Breast epithelium (tissue), 4 donors: ENCODE results near the gene GPC3. TPM values are rescaled to one million over a fixed set of nuclear protein-coding genes. Genes with fewer than 3 reads are reported as not detected.
"Not testable (repeated sequence)": the region's sequence is repeated elsewhere in the genome, so short reads cannot be mapped to it uniquely, and the experiment has no call there.

Source experiments
- DNase-seq, 2 donors: peaks; one replicate each; pipeline ENCODE4 v3.0.0-alpha.2; 2019; ENCODE audit warnings: low spot score in 2 of 2
- H3K27ac ChIP-seq, 2 donors: fragments of 200-600 bp; sonication (generic) in 1 of 2; one replicate each; pipeline ENCODE4 v1.5.1; 2016 to 2019; ENCODE audit warnings: mild to moderate bottlenecking in 1 of 2
- H3K27me3 ChIP-seq, 2 donors: fragments of 200-600 bp; sonication (generic) in 1 of 2; one replicate each; pipeline versions ENCODE4 v1.5.1 to v1.6.0; 2017 to 2019; ENCODE audit warnings: control low read depth in 1 of 2, mild to moderate bottlenecking in 1 of 2
- H3K36me3 ChIP-seq: fragments of 200-600 bp; one replicate; pipeline ENCODE4 v1.5.1; 2019
- H3K4me1 ChIP-seq, 2 donors: fragments of 200-600 bp; sonication (generic); one replicate each; pipeline ENCODE4 v1.5.1; 2016 to 2019; ENCODE audit warnings: control low read depth in 1 of 2
- H3K4me3 ChIP-seq, 3 donors: fragments of 200-600 bp; sonication (generic); 1 replicate in 2 of 3; 2 replicates in 1 of 3; pipeline ENCODE4 v1.5.1; 2016 to 2019; ENCODE audit warnings: mild to moderate bottlenecking in 3 of 3, moderate library complexity in 2 of 3
- H3K9me3 ChIP-seq, 2 donors: fragments of 200-600 bp; sonication (generic) in 1 of 2; one replicate each; pipeline ENCODE4 v1.5.1; 2016 to 2019; ENCODE audit warnings: control low read depth in 1 of 2
- POLR2A ChIP-seq: fragments of 450-650 bp; IDR thresholded peaks from one replicate; pipeline ENCODE4 v1.6.1; 2016; ENCODE audit warnings: antibody characterized with exemption, mild to moderate bottlenecking, moderate library complexity
- POLR2AphosphoS5 ChIP-seq, 3 donors: sonication (generic); formaldehyde crosslinking; IDR thresholded peaks; one replicate each; pipeline ENCODE4 v1.6.1; 2017; ENCODE audit warnings: antibody characterized with exemption in 3 of 3
- intact Hi-C: fragments of 100-400 bp; cut with DNase I; formaldehyde crosslinking; loops from one replicate; pipeline ENCODE4 v1.15.1; 2023; ENCODE audit warnings: low total_unique reads
- total RNA-seq, 3 donors: library from RNA; depleted of rRNA; stranded (reverse); fragments of >200 nt; gene quantifications; one replicate each; pipeline ENCODE4 v1.1.0, GENCODE V29; 2016
- TF ChIP-seq, protein P1 (sequence below), 3 donors: fragments of 450-650 bp; IDR thresholded peaks; one replicate each; pipeline ENCODE4 v1.5.1; 2016 to 2017; ENCODE audit warnings: antibody characterized with exemption in 3 of 3, mild to moderate bottlenecking in 3 of 3, moderate library complexity in 3 of 3

The GPC3 gene
- total RNA-seq, 3 donors from 2014 or later: 29.7 to 99.2 (median 89.1) TPM

DNA sequence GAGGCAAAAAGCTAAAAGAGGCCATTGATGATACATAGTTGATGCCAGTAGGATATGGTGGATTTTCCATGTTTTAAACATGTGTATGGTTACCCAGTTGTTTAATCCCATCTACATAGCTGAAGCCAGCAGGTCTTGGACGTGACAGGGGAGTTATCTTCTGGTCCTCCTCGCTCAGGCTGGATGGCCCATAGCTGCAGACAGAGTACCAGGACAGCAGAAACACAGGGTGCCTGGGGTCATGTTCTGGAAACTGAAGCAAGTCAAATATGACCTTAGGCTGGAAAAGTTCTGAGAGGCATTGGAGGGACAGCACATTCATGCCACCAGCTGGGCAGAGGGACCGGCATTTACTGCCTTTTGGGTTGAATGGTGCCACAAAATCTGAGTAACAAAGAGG, 452.1 kb downstream of the GPC3 start:
- intact Hi-C loops: no loop called here
- no peak overlapping the region for H3K4me3 ChIP-seq
- no peaks in the 10 kb centered on the region for H3K9me3 ChIP-seq
- H3K36me3 ChIP-seq: no peaks in the 10 kb centered on the region
- TF ChIP-seq POLR2AphosphoS5 (IDR thresholded peaks at IDR 0.05): no peak
- TF ChIP-seq, protein P1, sequence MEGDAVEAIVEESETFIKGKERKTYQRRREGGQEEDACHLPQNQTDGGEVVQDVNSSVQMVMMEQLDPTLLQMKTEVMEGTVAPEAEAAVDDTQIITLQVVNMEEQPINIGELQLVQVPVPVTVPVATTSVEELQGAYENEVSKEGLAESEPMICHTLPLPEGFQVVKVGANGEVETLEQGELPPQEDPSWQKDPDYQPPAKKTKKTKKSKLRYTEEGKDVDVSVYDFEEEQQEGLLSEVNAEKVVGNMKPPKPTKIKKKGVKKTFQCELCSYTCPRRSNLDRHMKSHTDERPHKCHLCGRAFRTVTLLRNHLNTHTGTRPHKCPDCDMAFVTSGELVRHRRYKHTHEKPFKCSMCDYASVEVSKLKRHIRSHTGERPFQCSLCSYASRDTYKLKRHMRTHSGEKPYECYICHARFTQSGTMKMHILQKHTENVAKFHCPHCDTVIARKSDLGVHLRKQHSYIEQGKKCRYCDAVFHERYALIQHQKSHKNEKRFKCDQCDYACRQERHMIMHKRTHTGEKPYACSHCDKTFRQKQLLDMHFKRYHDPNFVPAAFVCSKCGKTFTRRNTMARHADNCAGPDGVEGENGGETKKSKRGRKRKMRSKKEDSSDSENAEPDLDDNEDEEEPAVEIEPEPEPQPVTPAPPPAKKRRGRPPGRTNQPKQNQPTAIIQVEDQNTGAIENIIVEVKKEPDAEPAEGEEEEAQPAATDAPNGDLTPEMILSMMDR (IDR thresholded peaks at IDR 0.05): no peak
- no peak for TF ChIP-seq POLR2A
- H3K27me3 ChIP-seq: peaks cover 0 to 34% of the 10 kb centered on the region in 2 donors
- no peak for DNase-seq
- H3K27ac ChIP-seq: no peak overlapping the region
- H3K4me1 ChIP-seq: no peaks in the 10 kb centered on the region

DNA sequence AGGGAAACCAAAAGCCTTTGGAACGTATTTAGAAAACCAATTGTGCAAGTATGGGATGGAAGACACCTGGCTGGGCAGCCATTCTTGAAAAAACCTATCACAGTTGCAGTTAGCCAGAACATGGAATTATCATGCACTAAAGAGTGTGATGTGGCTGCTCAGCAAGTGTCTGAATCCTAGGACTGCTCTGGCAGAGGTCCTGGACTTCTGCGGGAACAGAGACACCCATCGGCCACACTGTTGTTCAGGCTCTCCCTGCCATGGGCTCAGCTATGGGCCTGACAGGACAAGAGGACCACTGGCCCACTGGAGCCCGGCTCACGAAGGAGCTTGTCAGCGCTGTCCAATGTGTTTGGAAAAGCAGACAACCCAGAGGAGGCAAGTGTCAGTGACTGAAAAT, 454.4 kb downstream of the GPC3 start:
- H3K27ac ChIP-seq: no peak overlapping the region
- no peak for TF ChIP-seq POLR2A
- no peak for TF ChIP-seq POLR2AphosphoS5 (IDR thresholded peaks at IDR 0.05)
- TF ChIP-seq, protein P1 (IDR thresholded peaks at IDR 0.05): no peak
- intact Hi-C loops: no loop called here
- H3K4me3 ChIP-seq: no peak overlapping the region
- H3K4me1 ChIP-seq: no peaks in the 10 kb centered on the region
- H3K27me3 ChIP-seq: peaks cover 0 to 20% of the 10 kb centered on the region in 2 donors
- no peaks in the 10 kb centered on the region for H3K36me3 ChIP-seq
- DNase-seq: no peak
- no peaks in the 10 kb centered on the region for H3K9me3 ChIP-seq

DNA sequence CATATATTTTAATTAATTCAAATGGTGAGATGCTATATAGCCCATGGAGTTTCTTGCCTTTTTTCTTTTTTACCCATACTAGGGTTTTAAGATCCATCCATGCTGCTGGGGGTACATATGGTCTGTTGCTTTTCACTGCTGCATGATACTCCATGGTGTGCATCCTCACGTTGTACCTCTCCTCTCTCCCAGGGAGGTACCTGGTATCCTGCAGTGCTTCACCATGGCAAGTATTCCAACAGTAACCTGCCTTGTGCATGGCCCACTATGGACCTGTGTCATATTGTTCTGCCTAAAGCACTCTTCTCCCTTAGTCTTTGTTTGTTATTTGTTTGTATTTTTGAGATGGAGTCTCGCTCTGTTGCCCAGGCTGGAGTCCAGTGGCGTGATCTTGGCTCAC, 455.8 kb downstream of the GPC3 start:
- no peak for DNase-seq
- intact Hi-C loops: no loop called here
- no peak overlapping the region for H3K4me3 ChIP-seq
- no peaks in the 10 kb centered on the region for H3K4me1 ChIP-seq
- no peaks in the 10 kb centered on the region for H3K9me3 ChIP-seq
- no peaks in the 10 kb centered on the region for H3K36me3 ChIP-seq
- H3K27ac ChIP-seq: no peak overlapping the region
- TF ChIP-seq POLR2AphosphoS5 (IDR thresholded peaks at IDR 0.05): no peak
- TF ChIP-seq, protein P1 (IDR thresholded peaks at IDR 0.05): no peak
- H3K27me3 ChIP-seq: peaks cover 0 to 9% of the 10 kb centered on the region in 2 donors

DNA sequence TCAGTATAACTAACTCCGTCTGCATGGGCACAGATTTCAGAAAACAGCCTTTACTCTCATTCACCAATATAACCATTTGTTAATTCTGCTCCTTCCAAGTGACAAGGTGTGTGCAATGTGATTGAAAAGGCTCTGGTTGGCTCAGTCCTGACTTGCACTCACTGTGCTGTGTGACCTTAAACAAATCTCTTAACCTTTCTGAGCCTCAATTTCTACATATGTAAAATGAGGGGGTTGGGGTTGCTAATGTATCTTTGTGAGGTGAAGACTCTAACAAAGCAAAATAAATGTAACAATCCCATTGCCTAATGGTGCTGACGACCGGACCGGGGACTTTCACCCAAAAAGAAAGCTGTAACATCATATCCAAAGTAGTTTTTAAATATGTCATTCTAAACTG, 457.6 kb downstream of the GPC3 start:
- no peaks in the 10 kb centered on the region for H3K9me3 ChIP-seq
- TF ChIP-seq POLR2A: no peak
- TF ChIP-seq POLR2AphosphoS5 (IDR thresholded peaks at IDR 0.05): no peak
- TF ChIP-seq, protein P1 (IDR thresholded peaks at IDR 0.05): no peak
- no peaks in the 10 kb centered on the region for H3K36me3 ChIP-seq
- intact Hi-C loops: no loop called here
- H3K27ac ChIP-seq: no peak overlapping the region
- H3K4me3 ChIP-seq: no peak overlapping the region
- no peak for DNase-seq
- H3K4me1 ChIP-seq: no peaks in the 10 kb centered on the region
- peaks cover 0 to 10% of the 10 kb centered on the region in 2 donors for H3K27me3 ChIP-seq

DNA sequence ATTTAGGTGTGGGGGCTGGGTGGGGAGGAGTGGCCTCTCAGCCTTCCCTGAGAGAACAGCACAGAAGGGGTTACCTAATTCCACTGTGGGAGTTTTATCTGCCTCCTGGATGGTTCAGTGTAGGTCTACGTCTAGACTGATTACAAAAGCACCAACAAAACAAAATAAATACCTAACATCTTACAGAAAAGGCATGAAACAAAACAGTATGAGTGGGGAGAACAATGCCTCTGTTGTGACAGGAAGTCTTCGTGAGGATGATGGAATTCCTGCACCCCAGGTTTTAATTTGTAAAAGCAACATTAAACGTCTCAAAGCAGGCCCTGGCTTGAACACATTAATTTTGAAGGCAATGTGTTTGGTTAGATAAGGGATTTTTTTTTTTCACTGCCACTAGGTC, 458.0 kb downstream of the GPC3 start:
- intact Hi-C loops: no loop called here
- DNase-seq: no peak
- Histone ChIP-seq H3K36me3 (no peaks in the 10 kb centered on the region), H3K4me3 (no peak overlapping the region), H3K4me1 (no peaks in the 10 kb centered on the region), H3K27me3 (peaks cover 0 to 10% of the 10 kb centered on the region in 2 donors), H3K9me3 (no peaks in the 10 kb centered on the region), H3K27ac (no peak overlapping the region)
- TF ChIP-seq, protein P1 (IDR thresholded peaks at IDR 0.05): no peak
- TF ChIP-seq POLR2AphosphoS5 (IDR thresholded peaks at IDR 0.05) (no peak), POLR2A (no peak)

DNA sequence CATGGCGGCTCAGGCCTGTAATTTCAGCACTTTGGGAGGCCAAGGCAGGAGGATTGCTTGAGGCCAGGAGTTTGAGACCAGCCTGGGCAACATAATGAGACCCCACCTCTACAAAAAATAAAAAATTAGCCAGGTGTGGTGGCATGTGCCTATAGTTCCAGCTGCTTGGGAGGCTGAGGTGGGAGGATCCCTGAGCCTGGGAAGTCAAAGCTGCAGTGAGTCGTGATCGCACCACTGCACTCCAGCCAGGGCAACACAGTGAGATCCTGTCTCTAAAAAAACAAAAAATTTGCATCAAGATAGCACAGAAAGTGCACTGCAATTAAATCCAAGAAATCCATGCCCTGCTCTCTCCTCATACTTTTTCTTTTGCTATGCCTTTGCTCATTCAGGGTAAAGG, 458.6 kb downstream of the GPC3 start:
- H3K27ac ChIP-seq, H3K27me3 ChIP-seq, DNase-seq, H3K9me3 ChIP-seq, H3K36me3 ChIP-seq, H3K4me1 ChIP-seq, intact Hi-C loops, H3K4me3 ChIP-seq: not testable (repeated sequence)
